GM23248 (cell line): ENCODE data around the gene CREBBP.

Source experiments
- EZH2 ChIP-seq: fragments of 200-600 bp; sonication (generic); IDR thresholded peaks from 2 replicates; pipeline ENCODE4 v1.6.1; 2018; ENCODE audit warnings: antibody characterized with exemption, mild to moderate bottlenecking; ENCODE audit not compliant: insufficient read depth, poor library complexity, severe bottlenecking
- EZH2phosphoT487 ChIP-seq: fragments of 200-600 bp; sonication (generic); IDR thresholded peaks from 2 replicates; pipeline ENCODE4 v1.6.1; 2018; ENCODE audit warnings: antibody characterized with exemption, moderate library complexity, mild to moderate bottlenecking, low read depth; ENCODE audit not compliant: insufficient read depth

DNA sequence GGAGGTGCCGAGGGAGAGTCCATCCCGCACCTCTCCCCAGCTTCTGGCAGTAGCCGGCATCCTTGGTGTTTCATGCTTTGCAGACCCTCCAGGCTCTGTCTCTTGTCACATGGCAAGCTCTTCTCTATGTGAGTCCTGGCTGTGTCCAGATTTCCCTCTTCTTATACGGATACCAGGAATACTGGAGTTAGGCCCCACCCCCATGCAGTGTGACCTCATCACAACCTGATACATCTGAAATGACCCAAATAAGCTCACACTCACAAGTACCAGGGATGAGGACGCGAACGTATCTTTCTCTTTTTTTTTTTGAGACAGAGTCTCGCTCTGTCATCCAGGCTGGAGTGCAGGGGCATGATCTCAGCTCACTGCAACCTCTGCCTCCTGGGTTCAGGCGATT is 186.5 kb downstream of the CREBBP start:
- TF ChIP-seq EZH2: no peak
- TF ChIP-seq EZH2phosphoT487: no peak
